Activated CD8-positive, alpha-beta memory T cell treated with anti-CD3 and anti-CD28 coated beads for 4 hours (primary cell): ENCODE results near the gene SMARCD1.
"Not testable (repeated sequence)": the region's sequence is repeated elsewhere in the genome, so short reads cannot be mapped to it uniquely, and the experiment has no call there.

Experiments
- DNase-seq, 2 donors: peaks; one replicate each; pipeline ENCODE4 v3.0.0-alpha.2; 2020; ENCODE audit warnings: low read depth in 2 of 2

SMARCD1 gene

GRCh38 chr12:50142993-50143392 is 57.9 kb downstream of the SMARCD1 start:
- DNase-seq: no peak

GRCh38 chr12:50145439-50145838 is 60.3 kb downstream of the SMARCD1 start:
- no peak for DNase-seq

- no peak for DNase-seq
Observed at GRCh38 chr12:50147281-50147680, 62.1 kb downstream of the SMARCD1 start.

- DNase-seq: not testable (repeated sequence)
Observed at GRCh38 chr12:50148011-50148410, 62.9 kb downstream of the SMARCD1 start.

GRCh38 chr12:50149311-50149710 is 64.2 kb downstream of the SMARCD1 start:
- DNase-seq: no peak
